Measurements from ENCODE around the gene DOHH. TPM values are rescaled to one million over a fixed set of nuclear protein-coding genes. Genes with fewer than 3 reads are reported as not detected.

DOHH gene
- total RNA-seq, 1 experiment from 2014 or later = 22.3 TPM

DNA sequence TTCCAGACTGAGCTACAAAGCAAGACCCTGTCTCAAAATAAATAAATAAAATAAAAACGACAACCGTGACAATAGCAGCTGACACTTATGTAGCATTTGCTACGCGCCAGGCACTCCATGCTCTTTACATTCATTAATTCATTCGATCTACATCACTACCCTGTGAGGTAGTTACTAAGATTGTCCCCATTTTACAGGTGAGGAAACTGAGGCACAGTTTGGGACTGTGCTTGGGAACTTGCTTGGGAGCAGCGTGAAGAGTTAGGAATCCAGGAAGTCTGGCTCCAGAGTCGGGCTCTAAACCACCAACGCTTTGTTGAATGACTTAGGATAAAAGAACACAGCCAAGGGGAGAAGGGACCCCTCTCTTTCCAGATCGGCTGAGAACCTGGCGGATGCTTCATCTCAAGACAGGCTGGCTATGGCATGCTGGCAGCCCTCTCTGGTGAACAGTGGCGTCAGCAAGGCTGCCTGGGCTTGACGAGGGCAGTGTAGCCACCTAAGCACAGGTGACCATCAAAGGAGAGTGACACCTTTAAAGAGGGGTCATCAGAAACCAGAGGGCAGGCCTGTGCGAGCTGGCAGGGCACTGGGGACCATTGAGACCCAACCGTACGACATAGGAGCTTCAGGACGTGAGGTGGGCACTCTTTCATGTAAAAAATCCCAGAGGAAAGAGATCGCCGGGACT, 591 bp downstream of the DOHH start:
- CTCF ChIA-PET = interaction anchor here (0.6 to 1.1 kb wide), 2 partner anchors 15 to 451 kb away, joined by 11 read pairs; no protein-coding TSS in a partner anchor
- BruUV-seq (replicated peaks) = no TSS peak
- Histone ChIP-seq H3K36me3 (ENCODE audit: insufficient read depth, low read length, poor library complexity, severe bottlenecking) (peaks cover 18% of the 10 kb centered on the region), H3K27ac (ENCODE audit: low read depth, low read length, poor library complexity, severe bottlenecking) (peak overlapping the region; percentile 100), H3K4me3 (ENCODE audit: low read depth, low read length, poor library complexity, severe bottlenecking) (peak overlapping the region; percentile 81), H3K4me1 (ENCODE audit: insufficient read depth, low read length, poor library complexity, severe bottlenecking) (peaks cover 3% of the 10 kb centered on the region), H3K9me3 (ENCODE audit: low read depth, low read length, poor library complexity, severe bottlenecking) (no peaks in the 10 kb centered on the region), H3K27me3 (replicated peaks; ENCODE audit: insufficient read depth, low read depth, low read length, poor library complexity) (no peaks in the 10 kb centered on the region)
- no peak for TF ChIP-seq EZH2 (IDR thresholded peaks at IDR 0.05; ENCODE audit: borderline replicate concordance, low read depth, low read length, poor library complexity, severe bottlenecking)
- TF ChIP-seq, protein P1, sequence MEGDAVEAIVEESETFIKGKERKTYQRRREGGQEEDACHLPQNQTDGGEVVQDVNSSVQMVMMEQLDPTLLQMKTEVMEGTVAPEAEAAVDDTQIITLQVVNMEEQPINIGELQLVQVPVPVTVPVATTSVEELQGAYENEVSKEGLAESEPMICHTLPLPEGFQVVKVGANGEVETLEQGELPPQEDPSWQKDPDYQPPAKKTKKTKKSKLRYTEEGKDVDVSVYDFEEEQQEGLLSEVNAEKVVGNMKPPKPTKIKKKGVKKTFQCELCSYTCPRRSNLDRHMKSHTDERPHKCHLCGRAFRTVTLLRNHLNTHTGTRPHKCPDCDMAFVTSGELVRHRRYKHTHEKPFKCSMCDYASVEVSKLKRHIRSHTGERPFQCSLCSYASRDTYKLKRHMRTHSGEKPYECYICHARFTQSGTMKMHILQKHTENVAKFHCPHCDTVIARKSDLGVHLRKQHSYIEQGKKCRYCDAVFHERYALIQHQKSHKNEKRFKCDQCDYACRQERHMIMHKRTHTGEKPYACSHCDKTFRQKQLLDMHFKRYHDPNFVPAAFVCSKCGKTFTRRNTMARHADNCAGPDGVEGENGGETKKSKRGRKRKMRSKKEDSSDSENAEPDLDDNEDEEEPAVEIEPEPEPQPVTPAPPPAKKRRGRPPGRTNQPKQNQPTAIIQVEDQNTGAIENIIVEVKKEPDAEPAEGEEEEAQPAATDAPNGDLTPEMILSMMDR (conservative IDR thresholded peaks at IDR 0.05; ENCODE audit: low read depth, low read length) = no peak
- intact Hi-C loops (cut with micrococcal nuclease; ENCODE audit: unreplicated experiment) = no loop called here
- POLR2A ChIA-PET (ENCODE audit: low non-redundant PET) = interaction anchor here (0.6 kb wide), 1 partner anchor 488 kb away, joined by 37 read pairs; no protein-coding TSS in a partner anchor
- no peak for DNase-seq (ENCODE audit: low spot score)

- TF ChIP-seq, protein P1 (conservative IDR thresholded peaks at IDR 0.05; ENCODE audit: low read depth, low read length) = no peak
- no peak for TF ChIP-seq EZH2 (IDR thresholded peaks at IDR 0.05; ENCODE audit: borderline replicate concordance, low read depth, low read length, poor library complexity, severe bottlenecking)
- no TSS peak for BruUV-seq (replicated peaks)
- ChIA-PET CTCF (no interaction called here), POLR2A (ENCODE audit: low non-redundant PET) (no interaction called here)
- no peaks in the 10 kb centered on the region for H3K9me3 ChIP-seq (ENCODE audit: low read depth, low read length, poor library complexity, severe bottlenecking)
- DNase-seq (ENCODE audit: low spot score) = no peak
- H3K4me1 ChIP-seq (ENCODE audit: insufficient read depth, low read length, poor library complexity, severe bottlenecking) = no peaks in the 10 kb centered on the region
- H3K36me3 ChIP-seq (ENCODE audit: insufficient read depth, low read length, poor library complexity, severe bottlenecking) = peaks cover 19% of the 10 kb centered on the region
- intact Hi-C loops (cut with micrococcal nuclease; ENCODE audit: unreplicated experiment) = no loop called here
- no peaks in the 10 kb centered on the region for H3K27me3 ChIP-seq (replicated peaks; ENCODE audit: insufficient read depth, low read depth, low read length, poor library complexity)
- no peak overlapping the region for H3K4me3 ChIP-seq (ENCODE audit: low read depth, low read length, poor library complexity, severe bottlenecking)
- H3K27ac ChIP-seq (ENCODE audit: low read depth, low read length, poor library complexity, severe bottlenecking) = no peak overlapping the region
Observed at GRCh38 chr19:3497757-3498520, 2.5 kb downstream of the DOHH start.

GRCh38 chr19:3496392-3497273, 3.8 kb downstream of the DOHH start:
- TF ChIP-seq, protein P1 (conservative IDR thresholded peaks at IDR 0.05; ENCODE audit: low read depth, low read length) = no peak
- no TSS peak for BruUV-seq (replicated peaks)
- no peak overlapping the region for H3K27ac ChIP-seq (ENCODE audit: low read depth, low read length, poor library complexity, severe bottlenecking)
- H3K4me3 ChIP-seq (ENCODE audit: low read depth, low read length, poor library complexity, severe bottlenecking) = no peak overlapping the region
- H3K4me1 ChIP-seq (ENCODE audit: insufficient read depth, low read length, poor library complexity, severe bottlenecking) = no peaks in the 10 kb centered on the region
- CTCF ChIA-PET = no interaction called here
- H3K36me3 ChIP-seq (ENCODE audit: insufficient read depth, low read length, poor library complexity, severe bottlenecking) = peaks cover 31% of the 10 kb centered on the region
- POLR2A ChIA-PET (ENCODE audit: low non-redundant PET) = no interaction called here
- H3K9me3 ChIP-seq (ENCODE audit: low read depth, low read length, poor library complexity, severe bottlenecking) = no peaks in the 10 kb centered on the region
- no peaks in the 10 kb centered on the region for H3K27me3 ChIP-seq (replicated peaks; ENCODE audit: insufficient read depth, low read depth, low read length, poor library complexity)
- intact Hi-C loops (cut with micrococcal nuclease; ENCODE audit: unreplicated experiment) = no loop called here
- no peak for DNase-seq (ENCODE audit: low spot score)

Data from A673 (cell line).